ENCODE results near the gene CRB2. TPM values are rescaled to one million over a fixed set of nuclear protein-coding genes. Genes with fewer than 3 reads are reported as not detected.

CRB2 gene
- total RNA-seq, 1 experiment from 2014 or later, result 0.07 TPM

DNA sequence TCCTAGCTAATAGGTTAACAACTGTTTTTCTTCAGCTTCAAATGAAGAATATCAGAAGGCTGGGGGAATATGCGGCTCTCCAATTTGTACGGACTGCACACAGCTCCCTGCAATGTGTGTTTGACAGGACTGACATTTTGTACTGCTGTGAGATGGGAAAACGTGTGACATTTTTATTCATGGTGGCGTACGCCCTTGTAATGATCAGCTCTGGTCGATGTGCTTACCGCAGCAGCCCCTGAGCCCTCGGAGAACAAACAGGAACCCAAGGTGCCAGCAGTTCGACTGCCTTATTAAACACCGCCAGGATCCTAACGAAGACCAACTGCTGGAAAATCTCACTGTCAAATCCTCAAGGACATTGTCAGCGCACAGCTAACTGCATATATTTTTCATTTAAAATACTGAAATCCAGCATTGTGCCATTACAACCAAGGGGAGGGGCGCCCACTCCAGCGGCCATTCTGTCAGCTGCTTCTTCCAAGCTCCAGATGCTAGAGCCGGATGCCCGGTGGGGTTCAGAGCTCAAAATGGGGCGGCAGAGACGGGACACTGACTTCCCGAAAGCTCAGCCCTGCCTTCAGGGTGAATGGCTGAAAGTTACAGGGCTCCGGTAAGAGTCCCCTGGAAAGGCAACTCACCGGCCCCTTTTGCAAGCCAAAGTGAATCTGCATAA, 66.8 kb downstream of the CRB2 start:
- DNase-seq (ENCODE audit: low read depth, low spot score) (no peak), ATAC-seq (no peak)
- H3K9ac ChIP-seq (ENCODE audit: low read length), result no peak overlapping the region
- no peaks in the 10 kb centered on the region for H3K79me2 ChIP-seq (ENCODE audit: insufficient read depth, low read length)
- intact Hi-C loops (cut with micrococcal nuclease), result no loop called here
- ChIA-PET POLR2A (no interaction called here), CTCF (no interaction called here), RAD21 (ENCODE audit: low non-redundant PET in 1 of 2, low total read pairs in 2 of 2, uncharacterized antibody in 2 of 2, unreplicated experiment in 2 of 2) (no interaction called here)
- BruUV-seq (replicated peaks), result no TSS peak
- H3K4me1 ChIP-seq (ENCODE audit: control insufficient read depth in 1 of 2, insufficient read depth in 2 of 2, low read length in 2 of 2), result no peaks in the 10 kb centered on the region
- H2AFZ ChIP-seq (ENCODE audit: low read depth, low read length, poor library complexity, severe bottlenecking), result no peak overlapping the region
- H3K9me2 ChIP-seq (ENCODE audit: insufficient read depth), result no peaks in the 10 kb centered on the region
- no peak overlapping the region for H3K27ac ChIP-seq (ENCODE audit: low read depth, low read length)
- TF ChIP-seq EZH2phosphoT487 (IDR thresholded peaks at IDR 0.05; ENCODE audit: borderline replicate concordance) (no peak), POLR2AphosphoS5 (IDR thresholded peaks at IDR 0.05; ENCODE audit: low read depth, low read length) (no peak), EGR1 (IDR thresholded peaks at IDR 0.05; ENCODE audit: low read depth) (no peak), RAD21 (IDR thresholded peaks at IDR 0.05; ENCODE audit: low read depth) (no peak), CEBPB (IDR thresholded peaks at IDR 0.05; ENCODE audit: low read depth) (no peak), POLR2A (IDR thresholded peaks at IDR 0.05; ENCODE audit: borderline replicate concordance, extremely low read depth, insufficient read depth, insufficient read length) (no peak), SRF (IDR thresholded peaks at IDR 0.05; ENCODE audit: low read depth) (no peak), EZH2 (IDR thresholded peaks at IDR 0.05) (no peak), ZFX (IDR thresholded peaks at IDR 0.05) (no peak), SP1 (IDR thresholded peaks at IDR 0.05; ENCODE audit: low read depth) (no peak), FOSL1 (IDR thresholded peaks at IDR 0.05; ENCODE audit: low read depth) (no peak), ELF1 (IDR thresholded peaks at IDR 0.05; ENCODE audit: borderline replicate concordance, low read depth) (no peak), ZNF274 (IDR thresholded peaks at IDR 0.05; ENCODE audit: low read depth, low read length) (no peak), YY1 (IDR thresholded peaks at IDR 0.05; ENCODE audit: extremely low read depth, insufficient replicate concordance, low read depth, low read length) (no peak), CBX3 (IDR thresholded peaks at IDR 0.05; ENCODE audit: low read depth) (no peak), JUND (IDR thresholded peaks at IDR 0.05) (no peak)
- TF ChIP-seq, protein P1, sequence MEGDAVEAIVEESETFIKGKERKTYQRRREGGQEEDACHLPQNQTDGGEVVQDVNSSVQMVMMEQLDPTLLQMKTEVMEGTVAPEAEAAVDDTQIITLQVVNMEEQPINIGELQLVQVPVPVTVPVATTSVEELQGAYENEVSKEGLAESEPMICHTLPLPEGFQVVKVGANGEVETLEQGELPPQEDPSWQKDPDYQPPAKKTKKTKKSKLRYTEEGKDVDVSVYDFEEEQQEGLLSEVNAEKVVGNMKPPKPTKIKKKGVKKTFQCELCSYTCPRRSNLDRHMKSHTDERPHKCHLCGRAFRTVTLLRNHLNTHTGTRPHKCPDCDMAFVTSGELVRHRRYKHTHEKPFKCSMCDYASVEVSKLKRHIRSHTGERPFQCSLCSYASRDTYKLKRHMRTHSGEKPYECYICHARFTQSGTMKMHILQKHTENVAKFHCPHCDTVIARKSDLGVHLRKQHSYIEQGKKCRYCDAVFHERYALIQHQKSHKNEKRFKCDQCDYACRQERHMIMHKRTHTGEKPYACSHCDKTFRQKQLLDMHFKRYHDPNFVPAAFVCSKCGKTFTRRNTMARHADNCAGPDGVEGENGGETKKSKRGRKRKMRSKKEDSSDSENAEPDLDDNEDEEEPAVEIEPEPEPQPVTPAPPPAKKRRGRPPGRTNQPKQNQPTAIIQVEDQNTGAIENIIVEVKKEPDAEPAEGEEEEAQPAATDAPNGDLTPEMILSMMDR (IDR thresholded peaks at IDR 0.05 in 2 of 3, conservative IDR thresholded peaks at IDR 0.05 in 1 of 3; ENCODE audit: borderline replicate concordance in 1 of 3, insufficient read depth in 1 of 3, low read depth in 2 of 3, low read length in 2 of 3), result no peak
- TF ChIP-seq, protein P2, sequence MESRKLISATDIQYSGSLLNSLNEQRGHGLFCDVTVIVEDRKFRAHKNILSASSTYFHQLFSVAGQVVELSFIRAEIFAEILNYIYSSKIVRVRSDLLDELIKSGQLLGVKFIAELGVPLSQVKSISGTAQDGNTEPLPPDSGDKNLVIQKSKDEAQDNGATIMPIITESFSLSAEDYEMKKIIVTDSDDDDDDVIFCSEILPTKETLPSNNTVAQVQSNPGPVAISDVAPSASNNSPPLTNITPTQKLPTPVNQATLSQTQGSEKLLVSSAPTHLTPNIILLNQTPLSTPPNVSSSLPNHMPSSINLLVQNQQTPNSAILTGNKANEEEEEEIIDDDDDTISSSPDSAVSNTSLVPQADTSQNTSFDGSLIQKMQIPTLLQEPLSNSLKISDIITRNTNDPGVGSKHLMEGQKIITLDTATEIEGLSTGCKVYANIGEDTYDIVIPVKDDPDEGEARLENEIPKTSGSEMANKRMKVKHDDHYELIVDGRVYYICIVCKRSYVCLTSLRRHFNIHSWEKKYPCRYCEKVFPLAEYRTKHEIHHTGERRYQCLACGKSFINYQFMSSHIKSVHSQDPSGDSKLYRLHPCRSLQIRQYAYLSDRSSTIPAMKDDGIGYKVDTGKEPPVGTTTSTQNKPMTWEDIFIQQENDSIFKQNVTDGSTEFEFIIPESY (IDR thresholded peaks at IDR 0.05; ENCODE audit: extremely low read depth, insufficient replicate concordance, low read length), result no peak
- TF ChIP-seq, protein P3, sequence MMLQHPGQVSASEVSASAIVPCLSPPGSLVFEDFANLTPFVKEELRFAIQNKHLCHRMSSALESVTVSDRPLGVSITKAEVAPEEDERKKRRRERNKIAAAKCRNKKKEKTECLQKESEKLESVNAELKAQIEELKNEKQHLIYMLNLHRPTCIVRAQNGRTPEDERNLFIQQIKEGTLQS (IDR thresholded peaks at IDR 0.05), result no peak
- TF ChIP-seq, protein P4, sequence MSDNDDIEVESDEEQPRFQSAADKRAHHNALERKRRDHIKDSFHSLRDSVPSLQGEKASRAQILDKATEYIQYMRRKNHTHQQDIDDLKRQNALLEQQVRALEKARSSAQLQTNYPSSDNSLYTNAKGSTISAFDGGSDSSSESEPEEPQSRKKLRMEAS (IDR thresholded peaks at IDR 0.05), result no peak
- no peaks in the 10 kb centered on the region for H3K36me3 ChIP-seq (ENCODE audit: control insufficient read depth in 1 of 2, insufficient read depth in 2 of 2, low read length in 2 of 2)
- H4K20me1 ChIP-seq (ENCODE audit: insufficient read depth), result no peaks in the 10 kb centered on the region
- H3K4me2 ChIP-seq (ENCODE audit: low read length), result no peak overlapping the region
- H3K27me3 ChIP-seq (ENCODE audit: insufficient read depth, low read length), result no peaks in the 10 kb centered on the region
- H3K9me3 ChIP-seq (ENCODE audit: control insufficient read depth in 1 of 2, insufficient read depth in 1 of 2, low read depth in 1 of 2, low read length in 2 of 2), result no peaks in the 10 kb centered on the region
- H3K4me3 ChIP-seq (replicated peaks in 1 of 2; ENCODE audit: low read depth in 1 of 2, low read length in 2 of 2), result no peak overlapping the region
